H9 (cell line): ENCODE data around the gene TRIM24. TPM values are rescaled to one million over a fixed set of nuclear protein-coding genes. Genes with fewer than 3 reads are reported as not detected.

Source experiments
- DNase-seq: peaks from one replicate; pipeline ENCODE4 v3.0.0-alpha.2; 2017
- H2AFZ ChIP-seq: one replicate; pipeline ENCODE4 v1.6.1; 2013; ENCODE audit warnings: mild to moderate bottlenecking, low read length, control low read depth, moderate library complexity
- H2AK5ac ChIP-seq: 2 replicates; pipeline ENCODE4 v1.6.1; 2013; ENCODE audit warnings: low read length, control low read depth, mixed read lengths; ENCODE audit not compliant: insufficient read length
- H2BK120ac ChIP-seq: one replicate; pipeline ENCODE4 v1.6.1; 2013; ENCODE audit warnings: low read depth, mild to moderate bottlenecking, low read length, control low read depth, inconsistent platforms; ENCODE audit not compliant: poor library complexity, severe bottlenecking
- H2BK12ac ChIP-seq: 2 replicates; pipeline ENCODE4 v1.6.1; 2013; ENCODE audit warnings: low read length, control low read depth, mixed read lengths, low read depth; ENCODE audit not compliant: insufficient read length
- H2BK15ac ChIP-seq: 2 replicates; pipeline ENCODE4 v1.6.1; 2013; ENCODE audit warnings: low read depth, low read length, control low read depth
- H2BK20ac ChIP-seq: one replicate; pipeline ENCODE4 v1.6.1; 2013; ENCODE audit warnings: low read depth, mild to moderate bottlenecking, low read length, control low read depth, inconsistent platforms; ENCODE audit not compliant: poor library complexity, severe bottlenecking
- H2BK5ac ChIP-seq: 2 replicates; pipeline ENCODE4 v1.6.1; 2013; ENCODE audit warnings: low read length, control low read depth, mixed read lengths; ENCODE audit not compliant: insufficient read length
- H3K14ac ChIP-seq: 2 replicates; pipeline ENCODE4 v1.6.1; 2013; ENCODE audit warnings: low read length, control low read depth; ENCODE audit not compliant: insufficient read depth
- H3K18ac ChIP-seq: 2 replicates; pipeline ENCODE4 v1.6.1; 2013; ENCODE audit warnings: low read depth, mild to moderate bottlenecking, mixed read lengths, low read length, control low read depth; ENCODE audit not compliant: insufficient read length
- H3K23ac ChIP-seq: 2 replicates; pipeline ENCODE4 v1.6.1; 2013; ENCODE audit warnings: low read length, control low read depth, mixed read lengths, low read depth; ENCODE audit not compliant: insufficient read length
- H3K23me2 ChIP-seq: 2 replicates; pipeline ENCODE4 v1.6.1; 2013; ENCODE audit warnings: low read depth, mild to moderate bottlenecking, mixed read lengths, low read length, control low read depth; ENCODE audit not compliant: insufficient read length, poor library complexity, severe bottlenecking
- H3K27ac ChIP-seq: 2 replicates; pipeline ENCODE4 v1.5.1; 2013; ENCODE audit warnings: low read length, control low read depth, mixed read lengths, low read depth; ENCODE audit not compliant: insufficient read length
- H3K27me3 ChIP-seq: 2 replicates; pipeline ENCODE4 v1.6.1; 2013; ENCODE audit warnings: low read length, control low read depth, inconsistent platforms; ENCODE audit not compliant: insufficient read depth
- H3K4ac ChIP-seq: 2 replicates; pipeline ENCODE4 v1.6.1; 2013; ENCODE audit warnings: low read depth, mild to moderate bottlenecking, control low read depth, inconsistent platforms, low read length, moderate library complexity
- H3K4me1 ChIP-seq: 2 replicates; pipeline ENCODE4 v1.6.1; 2013; ENCODE audit warnings: low read length, control low read depth, inconsistent platforms; ENCODE audit not compliant: insufficient read depth
- H3K4me2 ChIP-seq: 2 replicates; pipeline ENCODE4 v1.6.1; 2013; ENCODE audit warnings: low read length, control low read depth, mixed read lengths; ENCODE audit not compliant: insufficient read length, insufficient read depth
- H3K56ac ChIP-seq: 2 replicates; pipeline ENCODE4 v1.6.1; 2013; ENCODE audit warnings: low read depth, mild to moderate bottlenecking, mixed read lengths, low read length, control low read depth; ENCODE audit not compliant: insufficient read length
- H3K79me1 ChIP-seq: 2 replicates; pipeline ENCODE4 v1.6.1; 2013; ENCODE audit warnings: low read depth, mild to moderate bottlenecking, moderate library complexity, low read length, control low read depth, inconsistent platforms; ENCODE audit not compliant: insufficient read depth, poor library complexity, severe bottlenecking
- H3K79me2 ChIP-seq: 2 replicates; pipeline ENCODE4 v1.6.1; 2013; ENCODE audit warnings: low read length, control low read depth, inconsistent platforms; ENCODE audit not compliant: insufficient read depth
- H3K9ac ChIP-seq: 2 replicates; pipeline ENCODE4 v1.6.1; 2013; ENCODE audit warnings: low read length, control low read depth, mixed read lengths; ENCODE audit not compliant: insufficient read length; ENCODE audit errors: extremely low read depth
- H3K9me3 ChIP-seq: one replicate; pipeline ENCODE4 v1.6.1; 2013; ENCODE audit warnings: low read depth, low read length, inconsistent platforms; ENCODE audit not compliant: control insufficient read depth
- H3T11ph ChIP-seq: one replicate; pipeline ENCODE4 v1.6.1; 2013; ENCODE audit warnings: mild to moderate bottlenecking, low read length, control low read depth, inconsistent platforms
- H4K20me1 ChIP-seq: one replicate; pipeline ENCODE4 v1.6.1; 2013; ENCODE audit not compliant: control insufficient read depth, insufficient read length, insufficient read depth
- H4K5ac ChIP-seq: 2 replicates; pipeline ENCODE4 v1.6.1; 2013; ENCODE audit warnings: low read depth, mild to moderate bottlenecking, mixed read lengths, low read length, control low read depth; ENCODE audit not compliant: insufficient read length
- H4K8ac ChIP-seq: replicated peaks from 2 replicates; pipeline ENCODE4 v1.6.1; 2013; ENCODE audit warnings: low read length, control low read depth, mixed read lengths, low read depth; ENCODE audit not compliant: insufficient read length
- H4K91ac ChIP-seq: 2 replicates; pipeline ENCODE4 v1.6.1; 2013; ENCODE audit warnings: low read depth, mild to moderate bottlenecking, moderate library complexity, mixed read lengths, low read length, control low read depth; ENCODE audit not compliant: insufficient read length
- H3K27ac Mint-ChIP-seq, 3 experiments: 2 replicates in 2 of 3; 3 replicates in 1 of 3; pipeline ENCODE4 v1.8.0; 2020 to 2021; ENCODE audit warnings: mixed read lengths in 3 of 3, mild to moderate bottlenecking in 1 of 3, moderate library complexity in 1 of 3
- H3K27me3 Mint-ChIP-seq: 2 replicates; pipeline ENCODE4 v1.8.0; 2021; ENCODE audit warnings: low read depth, mild to moderate bottlenecking, moderate library complexity, mixed read lengths
- H3K36me3 Mint-ChIP-seq, 3 experiments: 2 replicates in 2 of 3; 3 replicates in 1 of 3; pipeline ENCODE4 v1.8.0; 2020 to 2021; ENCODE audit warnings: low read depth in 3 of 3, mixed read lengths in 3 of 3; ENCODE audit not compliant: insufficient read depth in 1 of 3
- H3K4me1 Mint-ChIP-seq, 2 experiments: 2 replicates each; pipeline ENCODE4 v1.8.0; 2020; ENCODE audit warnings: mixed read lengths in 2 of 2
- H3K4me3 Mint-ChIP-seq, 2 experiments: 2 replicates in 1 of 2; 3 replicates in 1 of 2; pipeline ENCODE4 v1.8.0; 2020 to 2021; ENCODE audit warnings: mild to moderate bottlenecking in 2 of 2, mixed read lengths in 2 of 2, moderate library complexity in 1 of 2
- H3K9me3 Mint-ChIP-seq, 2 experiments: 2 replicates in 1 of 2; 3 replicates in 1 of 2; pipeline ENCODE4 v1.8.0; 2020; ENCODE audit warnings: mild to moderate bottlenecking in 2 of 2, mixed read lengths in 2 of 2, moderate library complexity in 1 of 2
- WGBS: extraction: QIAGEN DNeasy Blood & Tissue Kit; methylation state at CpG from one replicate; pipeline ENCODE4 v1.1.7; 2013; ENCODE audit warnings: missing lambda C conversion rate, low lambda C conversion rate, mixed read lengths; ENCODE audit not compliant: insufficient read length; ENCODE audit errors: extremely low coverage; 5-methylcytosine and 5-hydroxymethylcytosine counted together
- total RNA-seq: library from RNA; stranded (reverse); gene quantifications from 2 replicates; pipeline ENCODE4 v1.2.1, GENCODE V29; 2021
- TF ChIP-seq, protein P1 (sequence below): fragments of 200-600 bp; sonication (generic); conservative IDR thresholded peaks from 3 replicates; pipeline ENCODE4 v1.8.0; 2021; ENCODE audit warnings: antibody characterized with exemption, mild to moderate bottlenecking

The TRIM24 gene
- total RNA-seq, 1 experiment from 2014 or later = 260 TPM

DNA sequence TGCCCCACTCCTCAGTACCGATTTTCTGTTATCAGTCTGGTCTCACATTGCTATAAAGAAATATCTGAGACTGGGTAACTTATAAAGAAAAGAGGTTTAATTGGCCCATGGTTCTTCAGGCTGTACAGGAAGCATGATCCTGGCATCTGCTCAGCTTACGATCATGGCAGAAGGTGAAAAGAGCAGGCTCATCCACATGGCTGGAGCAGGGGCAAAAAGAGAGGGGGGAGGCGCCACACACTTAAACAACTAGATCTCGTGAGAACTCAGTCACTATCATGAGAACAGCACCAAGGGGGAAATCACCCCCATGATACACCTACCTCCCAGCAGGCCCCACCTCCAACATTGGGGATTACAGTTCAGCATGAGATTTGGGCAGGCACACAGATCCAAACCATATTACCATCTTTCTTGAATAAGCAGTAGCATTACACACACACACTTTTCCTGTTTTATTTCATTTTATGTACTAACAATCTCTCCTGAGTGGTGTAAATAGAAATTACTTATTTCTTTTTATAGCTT, 53.3 kb downstream of the TRIM24 start:
- Histone ChIP-seq H4K20me1 (no peaks in the 10 kb centered on the region), H3K18ac (no peak overlapping the region), H2BK20ac (no peak overlapping the region), H2BK120ac (no peak overlapping the region), H3K79me1 (no peaks in the 10 kb centered on the region), H3K9me3 (no peaks in the 10 kb centered on the region), H2AK5ac (no peak overlapping the region), H3K4me1 (no peaks in the 10 kb centered on the region), H3K79me2 (peaks cover 23% of the 10 kb centered on the region; the same call in 1 of the 2 replicates), H2BK15ac (no peak overlapping the region), H3K56ac (no peak overlapping the region), H3K9ac (no peak overlapping the region), H3K27ac (no peak overlapping the region), H3K14ac (no peak overlapping the region), H2BK5ac (no peak overlapping the region), H4K91ac (no peak overlapping the region), H3T11ph (no peak overlapping the region), H3K4me2 (no peak overlapping the region), H3K23ac (no peak overlapping the region), H2BK12ac (no peak overlapping the region), H4K5ac (no peak overlapping the region), H3K27me3 (no peaks in the 10 kb centered on the region), H3K4ac (no peak overlapping the region), H4K8ac (no peak overlapping the region), H3K23me2 (no peaks in the 10 kb centered on the region), H2AFZ (no peak overlapping the region)
- no CpG with 5 or more reads among the region's 4 CpGs for WGBS
- no peak overlapping the region; a peak in 1 of 5 replicates for H3K4me3 Mint-ChIP-seq
- H3K9me3 Mint-ChIP-seq = peaks cover 15 to 35% of the 10 kb centered on the region in 2 experiments; a peak in 4 of 5 replicates
- H3K4me1 Mint-ChIP-seq = peaks cover 6 to 25% of the 10 kb centered on the region in 2 experiments
- DNase-seq = no peak
- TF ChIP-seq, protein P1, sequence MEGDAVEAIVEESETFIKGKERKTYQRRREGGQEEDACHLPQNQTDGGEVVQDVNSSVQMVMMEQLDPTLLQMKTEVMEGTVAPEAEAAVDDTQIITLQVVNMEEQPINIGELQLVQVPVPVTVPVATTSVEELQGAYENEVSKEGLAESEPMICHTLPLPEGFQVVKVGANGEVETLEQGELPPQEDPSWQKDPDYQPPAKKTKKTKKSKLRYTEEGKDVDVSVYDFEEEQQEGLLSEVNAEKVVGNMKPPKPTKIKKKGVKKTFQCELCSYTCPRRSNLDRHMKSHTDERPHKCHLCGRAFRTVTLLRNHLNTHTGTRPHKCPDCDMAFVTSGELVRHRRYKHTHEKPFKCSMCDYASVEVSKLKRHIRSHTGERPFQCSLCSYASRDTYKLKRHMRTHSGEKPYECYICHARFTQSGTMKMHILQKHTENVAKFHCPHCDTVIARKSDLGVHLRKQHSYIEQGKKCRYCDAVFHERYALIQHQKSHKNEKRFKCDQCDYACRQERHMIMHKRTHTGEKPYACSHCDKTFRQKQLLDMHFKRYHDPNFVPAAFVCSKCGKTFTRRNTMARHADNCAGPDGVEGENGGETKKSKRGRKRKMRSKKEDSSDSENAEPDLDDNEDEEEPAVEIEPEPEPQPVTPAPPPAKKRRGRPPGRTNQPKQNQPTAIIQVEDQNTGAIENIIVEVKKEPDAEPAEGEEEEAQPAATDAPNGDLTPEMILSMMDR = no peak
- H3K36me3 Mint-ChIP-seq = peaks cover 85 to 97% (median 93%) of the 10 kb centered on the region in 3 experiments
- H3K27me3 Mint-ChIP-seq = peaks cover 4% of the 10 kb centered on the region; the same call in 1 of the 2 replicates
- H3K27ac Mint-ChIP-seq = peak overlapping the region; percentile 25 to 88 (median 59); a peak in 5 of 7 replicates
